Neuronal stem cell (in vitro differentiated cells): Measurements from ENCODE around the gene DNAH9.
A peak's percentile ranks its signal among the peaks of the same experiment; 100 is the strongest.

Experiments
- DNase-seq: peaks from one replicate; pipeline ENCODE4 v3.0.0-alpha.2; 2013; ENCODE audit warnings: low spot score
- H2AFZ ChIP-seq: one replicate; pipeline ENCODE4 v1.6.1; 2013; ENCODE audit warnings: mild to moderate bottlenecking, low read length, inconsistent platforms
- H2AK5ac ChIP-seq: 2 replicates; pipeline ENCODE4 v1.6.1; 2013; ENCODE audit warnings: low read depth, mild to moderate bottlenecking, inconsistent platforms, low read length, moderate library complexity, mixed read lengths
- H2BK120ac ChIP-seq: 2 replicates; pipeline ENCODE4 v1.6.1; 2013; ENCODE audit warnings: low read depth, mild to moderate bottlenecking, inconsistent platforms, low read length, moderate library complexity, mixed read lengths
- H2BK12ac ChIP-seq: one replicate; pipeline ENCODE4 v1.6.1; 2013; ENCODE audit warnings: low read length, inconsistent platforms
- H2BK15ac ChIP-seq: 2 replicates; pipeline ENCODE4 v1.6.1; 2013; ENCODE audit warnings: mild to moderate bottlenecking, low read length, inconsistent platforms, mixed read lengths
- H2BK5ac ChIP-seq: one replicate; pipeline ENCODE4 v1.6.1; 2013; ENCODE audit warnings: inconsistent platforms, mild to moderate bottlenecking, low read length, moderate library complexity
- H3K14ac ChIP-seq: one replicate; pipeline ENCODE4 v1.6.1; 2013; ENCODE audit warnings: low read length, inconsistent platforms
- H3K18ac ChIP-seq: 2 replicates; pipeline ENCODE4 v1.6.1; 2013; ENCODE audit warnings: low read length, inconsistent platforms
- H3K23ac ChIP-seq: 2 replicates; pipeline ENCODE4 v1.6.1; 2013; ENCODE audit warnings: low read depth, mild to moderate bottlenecking, mixed read lengths, low read length, inconsistent platforms; ENCODE audit not compliant: poor library complexity
- H3K27ac ChIP-seq: replicated peaks from 3 replicates; pipeline ENCODE4 v1.5.1; 2013; ENCODE audit warnings: low read length, inconsistent platforms
- H3K27me3 ChIP-seq, 3 experiments: 2 replicates each; pipeline ENCODE4 v1.6.1; 2013; ENCODE audit warnings: low read length in 3 of 3, mild to moderate bottlenecking in 2 of 3, inconsistent platforms in 1 of 3, low read depth in 1 of 3, mixed read lengths in 1 of 3, moderate library complexity in 1 of 3; ENCODE audit not compliant: control insufficient read depth in 3 of 3, insufficient read depth in 3 of 3
- H3K36me3 ChIP-seq, 2 donors: replicated peaks in 1 of 2; 2 replicates each; pipeline ENCODE4 v1.6.1; 2013; ENCODE audit warnings: low read length in 2 of 2; ENCODE audit not compliant: control insufficient read depth in 2 of 2, insufficient read depth in 2 of 2
- H3K4ac ChIP-seq: 2 replicates; pipeline ENCODE4 v1.6.1; 2013; ENCODE audit warnings: inconsistent platforms, mild to moderate bottlenecking, low read length, moderate library complexity
- H3K4me1 ChIP-seq, 2 donors: 1 replicate in 1 of 2; 2 replicates in 1 of 2; pipeline ENCODE4 v1.6.1; 2013; ENCODE audit warnings: low read length in 2 of 2, low read depth in 1 of 2; ENCODE audit not compliant: control insufficient read depth in 2 of 2, insufficient read depth in 1 of 2
- H3K4me2 ChIP-seq: one replicate; pipeline ENCODE4 v1.6.1; 2013; ENCODE audit warnings: mild to moderate bottlenecking, low read length, inconsistent platforms; ENCODE audit not compliant: insufficient read depth, poor library complexity, severe bottlenecking
- H3K4me3 ChIP-seq, 2 donors: 2 replicates each; pipeline ENCODE4 v1.5.1; 2013; ENCODE audit warnings: low read length in 2 of 2, mild to moderate bottlenecking in 2 of 2, inconsistent platforms in 1 of 2, moderate library complexity in 1 of 2
- H3K79me1 ChIP-seq: one replicate; pipeline ENCODE4 v1.6.1; 2013; ENCODE audit warnings: low read depth, mild to moderate bottlenecking, inconsistent platforms, low read length, moderate library complexity
- H3K9ac ChIP-seq: one replicate; pipeline ENCODE4 v1.6.1; 2013; ENCODE audit warnings: mild to moderate bottlenecking, low read depth, low read length, inconsistent platforms; ENCODE audit not compliant: poor library complexity
- H3K9me3 ChIP-seq, 2 donors: replicated peaks in 1 of 2; 2 replicates each; pipeline versions ENCODE3 to v1.6.1; 2013; ENCODE audit warnings: low read length in 2 of 2, mild to moderate bottlenecking in 2 of 2, inconsistent platforms in 1 of 2, low read depth in 1 of 2, mixed read lengths in 1 of 2, moderate library complexity in 1 of 2; ENCODE audit not compliant: control insufficient read depth in 2 of 2, insufficient read depth in 1 of 2
- H4K8ac ChIP-seq: one replicate; pipeline ENCODE4 v1.6.1; 2013; ENCODE audit warnings: low read depth, mild to moderate bottlenecking, inconsistent platforms, low read length, moderate library complexity
- H4K91ac ChIP-seq: one replicate; pipeline ENCODE4 v1.6.1; 2013; ENCODE audit warnings: low read length, low read depth, mild to moderate bottlenecking, inconsistent platforms; ENCODE audit not compliant: poor library complexity
- WGBS, 2 donors: extraction: QIAGEN DNeasy Blood & Tissue Kit; methylation state at CpG; one replicate each; pipeline ENCODE4 v1.1.7; 2013; ENCODE audit warnings: missing lambda C conversion rate in 2 of 2, mixed read lengths in 1 of 2; ENCODE audit not compliant: insufficient read length in 2 of 2, insufficient replicate concordance in 1 of 2; ENCODE audit errors: extremely low coverage in 2 of 2; 5-methylcytosine and 5-hydroxymethylcytosine counted together

The DNAH9 gene

DNA sequence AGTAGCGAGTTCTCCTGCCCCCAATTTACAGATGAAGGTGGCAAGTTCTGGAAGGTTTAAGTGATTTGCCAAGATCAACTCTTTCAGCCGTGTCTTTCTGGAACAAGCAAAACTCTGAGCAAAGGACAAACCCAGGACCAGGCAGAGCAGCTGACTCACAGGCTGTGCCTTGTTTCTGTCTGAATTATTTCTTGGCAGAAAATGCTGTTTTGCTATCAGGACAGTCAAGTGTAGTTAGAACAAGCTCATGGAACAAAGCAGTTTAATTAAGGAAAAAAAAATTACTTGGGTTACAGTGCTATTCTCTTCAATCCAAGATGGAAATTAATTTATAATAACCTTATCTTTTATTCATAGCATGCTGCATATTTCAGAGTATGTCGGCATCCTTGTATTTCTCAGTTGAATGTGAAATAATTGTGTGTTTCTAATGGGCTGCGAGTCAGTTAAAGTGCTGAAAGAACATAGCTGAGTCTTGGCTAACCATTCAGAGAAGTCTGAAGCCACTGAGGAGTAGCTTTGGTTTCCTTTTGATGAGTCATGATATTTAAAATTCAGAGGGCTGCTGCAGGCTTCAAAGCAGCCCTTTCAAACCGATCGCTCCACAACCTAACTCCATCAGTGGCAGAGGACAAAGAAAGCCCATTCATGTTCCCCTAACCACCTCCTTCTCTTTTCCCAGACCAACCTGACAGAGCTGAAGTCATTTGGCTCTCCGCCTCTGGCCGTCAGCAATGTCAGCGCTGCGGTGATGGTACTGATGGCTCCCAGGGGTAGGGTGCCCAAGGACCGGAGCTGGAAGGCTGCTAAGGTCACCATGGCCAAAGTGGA is 255.3 kb downstream of the DNAH9 start:
- no peaks in the 10 kb centered on the region for H3K4me1 ChIP-seq
- H3K9ac ChIP-seq: no peak overlapping the region
- DNase-seq: no peak
- H3K79me1 ChIP-seq: no peaks in the 10 kb centered on the region
- H3K4me3 ChIP-seq: no peak overlapping the region
- H3K14ac ChIP-seq: no peak overlapping the region
- no peak overlapping the region for H3K4ac ChIP-seq
- H2BK5ac ChIP-seq: no peak overlapping the region
- H2BK12ac ChIP-seq: no peak overlapping the region
- H2AFZ ChIP-seq: peak overlapping the region; percentile 72
- no peak overlapping the region for H2BK15ac ChIP-seq
- H4K8ac ChIP-seq: no peak overlapping the region
- H3K4me2 ChIP-seq: no peak overlapping the region
- no peak overlapping the region for H3K23ac ChIP-seq
- H2BK120ac ChIP-seq: no peak overlapping the region
- H3K27ac ChIP-seq: no peak overlapping the region
- H3K27me3 ChIP-seq: no peaks in the 10 kb centered on the region
- H3K9me3 ChIP-seq: no peaks in the 10 kb centered on the region
- no peak overlapping the region for H3K18ac ChIP-seq
- H4K91ac ChIP-seq: no peak overlapping the region
- no peaks in the 10 kb centered on the region for H3K36me3 ChIP-seq
- WGBS, 2 donors: no CpG with 5 or more reads among the region's 11 CpGs
- no peak overlapping the region for H2AK5ac ChIP-seq

- Histone ChIP-seq H3K36me3 (no peaks in the 10 kb centered on the region), H3K14ac (no peak overlapping the region), H3K4me3 (no peak overlapping the region), H3K4me1 (no peaks in the 10 kb centered on the region), H3K9me3 (no peaks in the 10 kb centered on the region), H3K27me3 (no peaks in the 10 kb centered on the region), H3K4ac (no peak overlapping the region), H3K27ac (no peak overlapping the region), H2BK15ac (no peak overlapping the region), H3K4me2 (no peak overlapping the region), H3K79me1 (no peaks in the 10 kb centered on the region), H4K91ac (no peak overlapping the region), H2BK5ac (no peak overlapping the region), H2AK5ac (no peak overlapping the region), H3K18ac (no peak overlapping the region), H2BK12ac (no peak overlapping the region), H2AFZ (no peak overlapping the region), H3K23ac (no peak overlapping the region), H4K8ac (no peak overlapping the region), H3K9ac (no peak overlapping the region), H2BK120ac (no peak overlapping the region)
- WGBS, 2 donors: no CpG with 5 or more reads among the region's 1 CpG
- no peak for DNase-seq
Measured at GRCh38 chr17:11855306-11855705, 257.0 kb downstream of the DNAH9 start.

DNA sequence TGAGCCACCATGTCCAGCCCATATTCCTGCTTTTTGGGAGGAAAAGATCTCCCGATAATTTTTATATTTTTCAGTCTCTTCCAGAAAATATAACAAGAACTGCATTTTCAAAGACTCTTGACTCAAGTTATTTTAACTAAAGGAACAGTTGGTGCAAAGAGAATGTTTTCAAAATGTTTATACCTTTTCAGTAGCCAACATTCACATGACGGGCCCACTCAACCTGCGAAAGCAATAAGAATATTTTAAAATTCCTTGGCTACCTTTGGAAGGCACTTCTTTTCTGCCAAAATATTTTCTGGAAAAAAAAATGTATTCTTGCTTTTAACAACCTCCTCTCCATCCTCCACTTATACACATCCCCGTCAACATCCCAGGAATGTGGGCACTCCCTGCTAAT is 258.7 kb downstream of the DNAH9 start:
- H3K27ac ChIP-seq: no peak overlapping the region
- no peak overlapping the region for H3K4me2 ChIP-seq
- no peak overlapping the region for H3K14ac ChIP-seq
- H2BK120ac ChIP-seq: no peak overlapping the region
- H3K4me1 ChIP-seq: no peaks in the 10 kb centered on the region
- no peaks in the 10 kb centered on the region for H3K27me3 ChIP-seq
- H4K8ac ChIP-seq: no peak overlapping the region
- no peak overlapping the region for H3K23ac ChIP-seq
- H2BK15ac ChIP-seq: no peak overlapping the region
- no peak overlapping the region for H3K18ac ChIP-seq
- H3K9me3 ChIP-seq: no peaks in the 10 kb centered on the region
- no peak overlapping the region for H2BK5ac ChIP-seq
- H3K36me3 ChIP-seq: no peaks in the 10 kb centered on the region
- H3K79me1 ChIP-seq: no peaks in the 10 kb centered on the region
- H2AK5ac ChIP-seq: no peak overlapping the region
- no peak overlapping the region for H4K91ac ChIP-seq
- H2BK12ac ChIP-seq: no peak overlapping the region
- 100% methylated on average over 1 of the region's 4 CpGs; no CpG with 5 or more reads in 1 of the 2 donors for WGBS, 2 donors
- H3K4me3 ChIP-seq: no peak overlapping the region
- DNase-seq: no peak
- H3K9ac ChIP-seq: no peak overlapping the region
- no peak overlapping the region for H3K4ac ChIP-seq
- H2AFZ ChIP-seq: no peak overlapping the region

DNA sequence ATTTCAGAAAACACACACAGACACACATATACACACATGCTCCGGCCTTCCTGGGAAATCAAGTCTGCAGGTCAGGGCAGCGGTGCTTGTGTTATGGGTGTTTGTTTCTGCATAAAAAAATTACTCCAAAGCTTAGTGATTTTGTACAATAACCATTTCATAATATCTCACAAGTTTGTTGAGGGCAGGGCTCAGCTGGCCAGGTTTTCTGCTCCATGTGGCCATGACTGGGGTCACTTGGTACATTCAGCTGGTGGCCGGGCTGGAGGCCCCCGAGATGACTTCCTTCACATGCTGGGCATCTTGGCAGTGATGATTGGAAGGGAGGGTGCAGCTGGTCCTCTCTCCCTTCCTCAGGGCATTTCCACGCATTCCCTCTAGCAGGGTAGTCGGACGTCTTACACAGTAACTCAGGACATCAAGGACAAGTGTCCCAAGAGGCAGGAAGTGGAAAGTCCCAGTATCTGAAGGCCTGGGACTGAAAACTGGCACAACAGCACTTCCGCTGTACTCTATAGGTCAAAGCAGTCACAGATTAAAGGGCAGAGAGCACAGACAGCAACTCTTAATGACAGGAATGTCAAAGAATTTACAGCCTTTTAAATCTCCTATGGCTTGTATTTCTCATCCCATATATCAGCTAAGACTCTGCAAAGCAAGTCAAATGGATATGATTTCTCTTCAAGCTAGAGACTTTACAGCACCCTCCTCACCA is 271.6 kb downstream of the DNAH9 start:
- peaks cover 0 to 5% of the 10 kb centered on the region in 2 donors for H3K9me3 ChIP-seq
- WGBS, 2 donors: no CpG with 5 or more reads among the region's 8 CpGs
- no peak overlapping the region for H3K23ac ChIP-seq

More for the DNA sequence above, 271.6 kb downstream of the DNAH9 start:
- Histone ChIP-seq H2BK5ac (no peak overlapping the region), H3K18ac (no peak overlapping the region), H4K8ac (no peak overlapping the region), H3K79me1 (no peaks in the 10 kb centered on the region), H3K4ac (no peak overlapping the region), H2BK12ac (no peak overlapping the region), H3K4me3 (no peak overlapping the region), H3K4me1 (peaks cover 0 to 4% of the 10 kb centered on the region in 2 donors), H4K91ac (no peak overlapping the region), H2BK120ac (no peak overlapping the region), H3K27ac (no peak overlapping the region), H3K27me3 (no peaks in the 10 kb centered on the region), H2AK5ac (no peak overlapping the region), H3K36me3 (no peaks in the 10 kb centered on the region), H3K4me2 (no peak overlapping the region), H2AFZ (no peak overlapping the region), H2BK15ac (no peak overlapping the region), H3K14ac (peak overlapping the region; percentile 63), H3K9ac (no peak overlapping the region)
- DNase-seq: no peak
